Suprapubic skin (tissue), 4 donors: Measurements from ENCODE around the gene PRSS56. TPM values are rescaled to one million over a fixed set of nuclear protein-coding genes. Genes with fewer than 3 reads are reported as not detected.

Experiments
- DNase-seq, 2 donors: peaks; one replicate each; pipeline ENCODE4 v3.0.0-alpha.2; 2019; ENCODE audit warnings: low spot score in 2 of 2
- H3K27ac ChIP-seq: fragments of 200-600 bp; sonication (generic); one replicate; pipeline ENCODE4 v1.5.1; 2019
- H3K27me3 ChIP-seq: fragments of 200-600 bp; sonication (generic); one replicate; pipeline ENCODE4 v1.5.1; 2019
- H3K36me3 ChIP-seq: fragments of 200-600 bp; sonication (generic); one replicate; pipeline ENCODE4 v1.5.1; 2019
- H3K4me1 ChIP-seq: fragments of 200-600 bp; sonication (generic); one replicate; pipeline ENCODE4 v1.5.1; 2019
- H3K4me3 ChIP-seq: fragments of 200-600 bp; sonication (generic); one replicate; pipeline ENCODE4 v1.5.1; 2019; ENCODE audit warnings: mild to moderate bottlenecking
- H3K9me3 ChIP-seq: fragments of 200-600 bp; sonication (generic); one replicate; pipeline ENCODE4 v1.5.1; 2019
- EP300 ChIP-seq: sonication (generic); formaldehyde crosslinking; IDR thresholded peaks from one replicate; pipeline ENCODE4 v1.6.1; 2017; ENCODE audit warnings: antibody characterized with exemption
- POLR2A ChIP-seq, 2 donors: fragments of 450-650 bp; IDR thresholded peaks; one replicate each; pipeline ENCODE4 v1.6.1; 2017; ENCODE audit warnings: antibody characterized with exemption in 2 of 2, mild to moderate bottlenecking in 2 of 2, moderate library complexity in 2 of 2
- POLR2AphosphoS5 ChIP-seq, 3 donors: sonication (generic); formaldehyde crosslinking; IDR thresholded peaks; one replicate each; pipeline ENCODE4 v1.6.1; 2017; ENCODE audit warnings: antibody characterized with exemption in 3 of 3
- WGBS: methylation state at CpG from one replicate; pipeline ENCODE4 v1.1.5; 2018; 5-methylcytosine and 5-hydroxymethylcytosine counted together
- total RNA-seq, 4 donors: library from RNA; depleted of rRNA; stranded (reverse); fragments of >200 nt; gene quantifications; one replicate each; pipeline ENCODE4 v1.1.0, GENCODE V29; 2016
- TF ChIP-seq, protein P1 (sequence below), 2 donors: fragments of 200-600 bp in 1 of 2; fragments of 450-650 bp in 1 of 2; sonication (generic) in 1 of 2; IDR thresholded peaks; one replicate each; pipeline ENCODE4 v1.5.1; 2016 to 2019; ENCODE audit warnings: antibody characterized with exemption in 2 of 2, mild to moderate bottlenecking in 1 of 2, moderate library complexity in 1 of 2

PRSS56 gene
- total RNA-seq, 4 donors from 2014 or later, result not detected

DNA sequence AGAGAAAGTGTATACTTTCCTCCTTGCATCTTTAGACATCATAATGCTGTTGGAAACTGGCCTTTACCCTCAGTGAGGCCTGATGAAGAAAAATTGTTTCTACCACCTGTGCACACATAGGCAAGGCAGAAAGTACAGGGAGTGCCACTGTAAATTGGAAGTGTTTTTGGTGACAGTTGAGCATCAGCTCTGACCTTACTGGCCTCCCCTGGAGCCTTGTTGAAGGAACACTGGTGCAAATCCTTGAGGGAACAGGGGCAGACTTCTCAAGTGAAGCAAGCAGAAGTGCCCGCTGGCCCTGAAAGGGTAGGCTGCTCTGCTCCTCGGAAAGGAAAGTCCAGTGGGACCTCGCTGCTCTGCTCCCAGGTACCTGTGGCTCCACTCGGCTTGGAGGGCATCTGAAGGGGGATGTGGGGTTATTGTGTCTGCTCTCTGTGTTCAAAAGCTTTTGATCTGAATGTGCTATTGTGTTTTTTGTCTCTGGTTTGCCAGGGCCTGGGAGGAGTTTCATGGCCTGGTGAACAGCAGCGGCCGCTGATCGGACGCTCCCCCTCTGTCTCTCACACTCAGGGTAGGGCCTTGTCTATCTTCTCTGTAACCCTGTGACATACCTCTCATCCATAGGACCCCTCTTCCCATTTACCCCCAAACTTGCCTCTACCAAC is 53.7 kb downstream of the PRSS56 start:
- no peak for DNase-seq
- H3K4me3 ChIP-seq, result no peak overlapping the region
- H3K36me3 ChIP-seq, result peaks cover 54% of the 10 kb centered on the region
- no peaks in the 10 kb centered on the region for H3K9me3 ChIP-seq
- TF ChIP-seq POLR2AphosphoS5 (IDR thresholded peaks at IDR 0.05), result no peak
- no peak for TF ChIP-seq POLR2A (IDR thresholded peaks at IDR 0.05)
- 93% methylated on average over 8 of the region's 8 CpGs for WGBS
- H3K27ac ChIP-seq, result no peak overlapping the region
- H3K27me3 ChIP-seq, result no peaks in the 10 kb centered on the region
- no peaks in the 10 kb centered on the region for H3K4me1 ChIP-seq

DNA sequence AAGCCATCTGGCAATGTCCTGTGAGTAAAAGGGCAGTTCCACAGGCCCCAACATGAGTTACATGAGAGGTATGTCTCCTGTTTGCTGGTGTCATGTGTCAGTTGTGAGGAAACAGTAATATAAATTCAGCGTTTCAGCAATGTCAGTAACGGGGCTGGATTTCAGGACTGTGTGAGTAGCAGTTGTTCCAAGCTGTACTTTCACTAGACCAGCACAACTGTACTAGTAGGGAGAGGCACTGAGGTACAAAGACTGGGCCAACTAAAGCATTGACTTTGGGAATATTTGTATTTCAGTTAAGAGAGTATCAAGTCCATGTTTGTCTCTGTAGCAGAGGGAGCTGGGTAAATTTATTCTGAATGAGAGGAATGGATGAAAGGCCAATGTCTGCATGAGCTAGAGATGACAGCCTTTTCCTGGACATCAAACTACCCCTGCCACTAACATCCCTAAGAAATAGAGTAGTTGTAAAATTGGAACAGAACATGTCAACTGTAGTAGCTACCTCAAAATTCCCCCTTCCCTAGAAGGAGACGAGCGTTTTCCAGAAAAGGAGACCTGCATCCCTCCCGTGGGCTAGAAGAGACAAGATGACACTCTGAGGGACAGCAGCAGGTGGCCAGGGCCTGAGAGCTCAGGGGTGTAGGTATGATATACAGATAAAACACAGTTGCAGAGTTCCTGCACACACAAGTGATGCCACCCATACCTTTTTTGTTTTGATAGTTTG is 54.7 kb downstream of the PRSS56 start:
- whole genome bisulfite sequencing, result 95% methylated on average over 5 of the region's 5 CpGs
- TF ChIP-seq POLR2A (IDR thresholded peaks at IDR 0.05) (no peak), POLR2AphosphoS5 (IDR thresholded peaks at IDR 0.05) (no peak), EP300 (no peak)
- TF ChIP-seq, protein P1, sequence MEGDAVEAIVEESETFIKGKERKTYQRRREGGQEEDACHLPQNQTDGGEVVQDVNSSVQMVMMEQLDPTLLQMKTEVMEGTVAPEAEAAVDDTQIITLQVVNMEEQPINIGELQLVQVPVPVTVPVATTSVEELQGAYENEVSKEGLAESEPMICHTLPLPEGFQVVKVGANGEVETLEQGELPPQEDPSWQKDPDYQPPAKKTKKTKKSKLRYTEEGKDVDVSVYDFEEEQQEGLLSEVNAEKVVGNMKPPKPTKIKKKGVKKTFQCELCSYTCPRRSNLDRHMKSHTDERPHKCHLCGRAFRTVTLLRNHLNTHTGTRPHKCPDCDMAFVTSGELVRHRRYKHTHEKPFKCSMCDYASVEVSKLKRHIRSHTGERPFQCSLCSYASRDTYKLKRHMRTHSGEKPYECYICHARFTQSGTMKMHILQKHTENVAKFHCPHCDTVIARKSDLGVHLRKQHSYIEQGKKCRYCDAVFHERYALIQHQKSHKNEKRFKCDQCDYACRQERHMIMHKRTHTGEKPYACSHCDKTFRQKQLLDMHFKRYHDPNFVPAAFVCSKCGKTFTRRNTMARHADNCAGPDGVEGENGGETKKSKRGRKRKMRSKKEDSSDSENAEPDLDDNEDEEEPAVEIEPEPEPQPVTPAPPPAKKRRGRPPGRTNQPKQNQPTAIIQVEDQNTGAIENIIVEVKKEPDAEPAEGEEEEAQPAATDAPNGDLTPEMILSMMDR (IDR thresholded peaks at IDR 0.05), result no peak
- Histone ChIP-seq H3K27ac (no peak overlapping the region), H3K36me3 (peaks cover 45% of the 10 kb centered on the region), H3K9me3 (no peaks in the 10 kb centered on the region), H3K4me3 (no peak overlapping the region), H3K27me3 (no peaks in the 10 kb centered on the region), H3K4me1 (no peaks in the 10 kb centered on the region)
- no peak for DNase-seq

Other genes with a start within 250 kb of the PRSS56 start
- not detected for gene ALPP, start 141.6 kb upstream of the PRSS56 start, total RNA-seq
- gene ALPG, start 113.5 kb upstream of the PRSS56 start, total RNA-seq, result not detected
- gene ALPI, start 64.2 kb upstream of the PRSS56 start, total RNA-seq, result not detected
- gene ECEL1, start 32.6 kb upstream of the PRSS56 start, total RNA-seq, result under 1 TPM in 2 of 4 donors, not detected in 2; 0.68 to 0.83 TPM
- gene CHRND, start 5.8 kb downstream of the PRSS56 start, total RNA-seq, result not detected
- not detected for gene CHRNG, start 19.3 kb downstream of the PRSS56 start, total RNA-seq
- 10 to 100 TPM in 1 of 4 donors, 1 to 10 TPM in 3; 4.6 to 16.3 (median 7.9) TPM for gene TIGD1, start 30.2 kb downstream of the PRSS56 start, total RNA-seq
- gene EIF4E2, start 30.3 kb downstream of the PRSS56 start, total RNA-seq, result 10 to 100 TPM; 26.6 to 54.2 (median 34.1) TPM
- gene EFHD1, start 113.2 kb downstream of the PRSS56 start, total RNA-seq, result 10 to 100 TPM in 3 of 4 donors, 1 to 10 TPM in 1; 4.2 to 18.4 (median 16.6) TPM
- gene GIGYF2, start 176.9 kb downstream of the PRSS56 start, total RNA-seq, result 100 to 1,000 TPM in 1 of 4 donors, 10 to 100 TPM in 3; 69.0 to 208 (median 80.4) TPM